ENCODE data around the gene RGS21.

RGS21 gene

DNA sequence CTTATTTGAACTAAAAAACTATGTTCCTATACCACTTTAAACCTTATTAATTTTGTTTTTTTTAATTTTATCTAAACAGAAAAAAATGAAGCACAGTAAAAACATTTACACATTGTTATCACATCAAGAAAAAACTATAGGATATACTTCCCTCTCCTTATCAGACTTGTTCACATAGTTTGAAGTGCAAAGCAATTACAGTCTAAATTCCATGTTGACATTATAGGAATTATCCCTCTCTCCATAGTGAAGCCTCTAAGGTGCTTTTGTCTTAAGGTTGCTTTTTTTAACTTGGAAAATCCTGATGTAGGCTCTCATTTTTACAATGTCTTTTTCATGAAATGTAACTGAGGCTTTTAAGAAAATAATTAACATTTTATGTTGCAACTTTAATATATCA lies 85.8 kb downstream of the RGS21 start:
- Mint-ChIP-seq H3K27me3 (peaks cover 3% of the 10 kb centered on the region), H3K9me3 (no peaks in the 10 kb centered on the region), H3K36me3 (ENCODE audit: low read depth) (no peaks in the 10 kb centered on the region), H3K4me3 (no peak overlapping the region), H3K4me1 (no peaks in the 10 kb centered on the region), H3K27ac (no peak overlapping the region)
- DNase-seq (no peak), ATAC-seq (no peak)

DNA sequence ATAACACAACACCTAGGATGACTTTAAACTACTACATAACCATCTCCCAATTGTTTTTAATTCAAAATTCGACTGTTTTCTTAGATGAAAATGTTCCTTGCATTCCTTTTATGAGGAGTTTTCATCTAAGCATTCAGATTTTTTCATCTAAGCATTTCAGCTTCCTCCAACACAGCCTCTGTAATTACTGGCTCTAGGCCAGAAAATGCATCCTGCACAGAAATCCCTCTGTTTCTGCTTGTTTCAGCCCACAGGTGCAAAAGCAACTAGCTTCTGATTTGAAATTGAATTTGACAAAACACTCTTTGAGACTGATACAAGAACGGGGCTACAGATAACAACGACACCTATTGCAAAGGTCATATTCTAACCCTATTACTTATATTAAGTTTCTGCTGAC lies 90.4 kb downstream of the RGS21 start:
- Mint-ChIP-seq H3K9me3 (no peaks in the 10 kb centered on the region), H3K36me3 (ENCODE audit: low read depth) (no peaks in the 10 kb centered on the region)
- no peak for ATAC-seq

More for the DNA sequence above, 90.4 kb downstream of the RGS21 start:
- DNase-seq, result no peak
- no peak overlapping the region for H3K27ac Mint-ChIP-seq
- H3K4me3 Mint-ChIP-seq, result no peak overlapping the region
- H3K4me1 Mint-ChIP-seq, result no peaks in the 10 kb centered on the region
- H3K27me3 Mint-ChIP-seq, result peaks cover 3% of the 10 kb centered on the region

Data from activated naive CD8-positive, alpha-beta T cell treated with anti-CD3 and anti-CD28 coated beads, Interleukin-2, amount 50 U/mL, for 24 hours (primary cell).